Measurements from ENCODE around the gene PIEZO1.

The PIEZO1 gene

DNA sequence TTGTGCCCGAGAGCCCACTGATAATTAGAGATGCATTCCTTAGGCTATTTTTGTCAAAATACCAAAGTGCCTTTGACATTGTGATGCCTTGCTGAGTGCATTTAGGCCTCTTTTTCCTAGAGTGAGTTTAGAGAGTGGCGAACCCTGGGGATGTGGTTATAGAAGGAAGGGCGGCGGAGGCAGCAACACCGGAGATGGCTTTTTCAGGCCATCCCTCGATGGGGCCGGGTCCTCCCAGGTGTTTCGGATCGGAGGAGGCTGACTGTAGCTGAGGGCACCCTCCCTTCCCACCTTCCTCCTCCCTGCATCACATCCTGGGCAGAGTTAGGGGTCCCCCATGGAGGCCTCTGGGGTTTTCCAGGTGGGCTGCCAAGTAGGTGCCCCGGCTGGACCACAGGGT is 92.2 kb downstream of the PIEZO1 start:
- H3K27me3 Mint-ChIP-seq = peaks cover 9% of the 10 kb centered on the region
- no peaks in the 10 kb centered on the region for H3K9me3 Mint-ChIP-seq
- intact Hi-C loops (cut with micrococcal nuclease) = no loop called here
- peak overlapping the region; percentile 54 for H3K27ac Mint-ChIP-seq
- no peak overlapping the region for H3K4me3 Mint-ChIP-seq
- H3K4me1 Mint-ChIP-seq (ENCODE audit: low read depth) = peaks cover 89% of the 10 kb centered on the region
- H3K36me3 Mint-ChIP-seq (ENCODE audit: low read depth) = peaks cover 39% of the 10 kb centered on the region

DNA sequence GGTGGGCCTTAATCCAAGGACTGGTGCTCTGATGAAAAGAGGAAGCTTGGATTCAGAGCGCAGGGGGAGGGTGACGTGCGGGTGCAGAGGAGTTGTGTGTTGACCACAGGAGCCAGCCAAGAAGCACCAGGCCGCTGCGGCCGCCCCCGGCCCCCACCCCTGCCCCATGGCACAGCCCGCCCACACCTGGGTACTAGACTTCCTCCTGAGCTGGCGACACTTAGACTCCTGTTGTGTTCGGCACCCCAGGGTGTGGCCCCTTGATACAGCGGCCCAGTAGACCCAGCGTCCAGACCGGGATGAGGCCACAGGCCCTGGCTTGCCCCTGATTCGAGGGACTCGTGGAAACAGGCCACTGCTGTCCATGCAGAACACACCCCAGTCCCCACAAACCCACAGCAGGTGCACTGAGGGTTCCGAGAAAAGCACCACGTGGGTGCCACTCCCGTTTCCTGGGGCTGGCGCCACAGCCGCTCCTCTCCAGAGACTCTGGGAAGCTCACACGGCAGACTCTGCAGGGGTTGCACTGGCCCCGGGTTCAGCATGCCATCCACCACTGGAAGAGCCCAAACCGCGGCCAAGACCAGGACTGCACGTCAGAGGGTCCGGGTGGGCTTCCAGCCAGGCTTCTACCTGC is 93.0 kb downstream of the PIEZO1 start:
- Mint-ChIP-seq H3K4me1 (ENCODE audit: low read depth) (peaks cover 90% of the 10 kb centered on the region), H3K27me3 (peaks cover 9% of the 10 kb centered on the region), H3K9me3 (no peaks in the 10 kb centered on the region), H3K36me3 (ENCODE audit: low read depth) (peaks cover 31% of the 10 kb centered on the region), H3K4me3 (peak overlapping the region; percentile 17), H3K27ac (peak overlapping the region; percentile 54)
- intact Hi-C loops (cut with micrococcal nuclease) = no loop called here

DNA sequence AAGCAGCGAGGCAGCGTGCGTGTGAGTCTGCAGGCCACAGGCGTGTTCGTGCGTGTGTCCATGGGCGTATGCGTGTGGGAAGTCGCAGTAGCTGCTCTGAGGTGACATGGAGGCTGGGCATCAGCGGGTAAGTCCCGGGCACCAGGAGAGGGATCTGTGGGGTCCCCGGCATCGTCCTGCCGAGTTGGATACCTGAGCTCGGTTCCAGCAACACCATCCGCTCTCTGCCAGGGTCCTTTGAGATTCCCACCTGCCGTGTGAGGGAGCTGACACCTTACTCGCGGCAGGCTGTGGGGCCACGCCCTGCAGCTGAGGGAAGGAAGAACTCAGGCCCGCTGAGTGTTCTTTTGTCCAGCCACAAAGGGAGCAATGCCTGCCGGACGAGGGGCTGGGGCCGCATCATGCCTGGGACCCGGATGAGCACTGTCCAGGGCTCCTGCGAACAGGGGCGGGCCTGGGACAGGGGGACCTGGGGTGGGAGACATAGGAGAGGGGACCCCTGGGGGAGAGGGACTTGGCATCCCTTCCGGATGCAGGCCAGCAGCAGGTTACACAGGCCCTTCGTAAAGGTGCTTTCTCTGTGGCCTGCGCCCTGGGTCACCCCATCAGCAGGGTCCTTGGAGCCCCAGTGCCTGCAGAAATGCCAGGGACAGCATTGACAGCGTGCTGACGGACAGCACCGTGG is 93.7 kb downstream of the PIEZO1 start:
- H3K9me3 Mint-ChIP-seq = no peaks in the 10 kb centered on the region
- H3K4me3 Mint-ChIP-seq = peak overlapping the region; percentile 40
- H3K27ac Mint-ChIP-seq = peak overlapping the region; percentile 54
- peaks cover 24% of the 10 kb centered on the region for H3K36me3 Mint-ChIP-seq (ENCODE audit: low read depth)
- intact Hi-C loops (cut with micrococcal nuclease) = no loop called here
- peaks cover 95% of the 10 kb centered on the region for H3K4me1 Mint-ChIP-seq (ENCODE audit: low read depth)
- peaks cover 9% of the 10 kb centered on the region for H3K27me3 Mint-ChIP-seq

DNA sequence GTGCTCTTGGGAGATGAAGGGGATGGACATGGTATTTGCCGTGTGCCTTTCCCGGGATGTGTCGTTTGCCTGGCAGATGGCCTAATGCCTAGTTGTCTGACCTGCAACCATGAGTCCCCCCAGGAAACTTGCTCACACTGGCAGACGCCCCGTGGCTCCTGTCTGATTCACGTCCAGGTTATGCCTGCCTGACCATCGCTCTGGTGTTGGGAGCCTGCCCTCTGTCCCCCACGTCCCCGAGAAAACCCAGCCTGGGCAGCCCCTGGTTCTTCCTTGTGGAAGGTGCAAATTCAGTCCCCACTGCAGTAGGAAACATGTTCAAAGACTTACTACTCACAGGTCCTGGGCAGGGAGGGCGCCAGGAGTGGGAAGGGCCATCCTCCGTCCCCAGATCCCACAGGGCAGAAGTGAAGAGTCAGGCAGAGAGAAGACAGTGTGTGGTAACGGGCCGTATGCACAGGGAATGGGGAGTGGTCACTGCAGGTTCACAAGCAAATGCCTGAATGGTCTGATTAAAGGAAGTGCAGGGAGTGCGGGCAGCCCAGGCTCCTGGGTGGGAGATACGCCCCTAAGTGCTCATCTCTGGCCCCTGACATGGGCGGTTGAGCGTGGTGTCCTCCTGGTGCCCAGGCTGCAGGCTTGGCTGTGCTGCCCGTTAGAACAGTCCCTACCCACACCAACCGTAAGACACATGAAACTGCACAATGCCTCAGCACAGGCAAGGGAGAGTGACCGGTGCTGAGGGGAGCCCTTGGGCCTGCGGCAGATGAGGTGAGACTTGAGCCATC is 94.5 kb downstream of the PIEZO1 start:
- Mint-ChIP-seq H3K4me3 (peak overlapping the region; percentile 20), H3K9me3 (no peaks in the 10 kb centered on the region), H3K36me3 (ENCODE audit: low read depth) (peaks cover 16% of the 10 kb centered on the region), H3K27ac (peak overlapping the region; percentile 54), H3K4me1 (ENCODE audit: low read depth) (peaks cover 87% of the 10 kb centered on the region), H3K27me3 (peaks cover 9% of the 10 kb centered on the region)
- intact Hi-C loops (cut with micrococcal nuclease) = no loop called here

DNA sequence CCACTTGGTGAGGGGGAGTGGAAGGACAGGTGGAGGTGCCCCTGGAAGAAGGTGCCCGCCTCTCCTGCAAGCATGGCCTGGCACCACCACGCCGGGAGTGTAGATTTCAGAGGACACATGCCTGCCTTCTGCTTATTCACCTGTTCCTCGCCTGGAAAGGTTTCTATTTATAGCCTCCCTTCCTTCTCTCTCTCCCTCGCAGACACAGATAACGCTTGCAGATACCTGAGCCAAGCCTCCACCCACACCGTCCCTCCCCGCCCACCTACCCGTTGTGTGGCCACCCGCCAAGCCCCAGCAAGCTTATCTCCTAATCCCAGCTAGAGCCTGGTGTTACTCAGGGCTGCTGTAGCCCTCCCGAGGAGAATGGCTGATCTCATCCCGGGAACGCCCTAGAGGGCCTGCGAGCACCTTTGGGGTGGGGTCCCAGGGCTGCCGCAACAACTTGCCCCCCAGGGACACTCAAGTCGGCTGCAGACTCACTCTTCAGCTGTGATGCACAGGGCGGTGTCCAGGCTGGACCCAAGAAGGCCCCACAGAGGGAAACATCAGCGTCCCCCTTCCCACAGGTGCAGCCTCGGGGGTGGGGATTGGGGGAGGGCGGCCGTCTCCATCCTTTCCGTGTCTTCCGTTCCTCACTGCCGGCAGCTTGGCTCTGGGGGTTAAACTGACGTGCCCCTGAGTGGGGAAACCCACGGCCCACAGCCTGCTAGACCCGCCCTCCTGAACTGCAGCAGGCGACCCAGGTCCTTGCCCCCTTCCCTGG is 96.8 kb downstream of the PIEZO1 start:
- intact Hi-C loops (cut with micrococcal nuclease) = loop anchor here (5.0 to 10.0 kb wide), 2 partner anchors 36 to 53 kb away; partner anchors contain the start of genes CYBA and IL17C
- Mint-ChIP-seq H3K27me3 (peaks cover 7% of the 10 kb centered on the region), H3K36me3 (ENCODE audit: low read depth) (peaks cover 8% of the 10 kb centered on the region), H3K4me1 (ENCODE audit: low read depth) (peaks cover 82% of the 10 kb centered on the region), H3K27ac (peak overlapping the region; percentile 98), H3K9me3 (no peaks in the 10 kb centered on the region), H3K4me3 (no peak overlapping the region)

DNA sequence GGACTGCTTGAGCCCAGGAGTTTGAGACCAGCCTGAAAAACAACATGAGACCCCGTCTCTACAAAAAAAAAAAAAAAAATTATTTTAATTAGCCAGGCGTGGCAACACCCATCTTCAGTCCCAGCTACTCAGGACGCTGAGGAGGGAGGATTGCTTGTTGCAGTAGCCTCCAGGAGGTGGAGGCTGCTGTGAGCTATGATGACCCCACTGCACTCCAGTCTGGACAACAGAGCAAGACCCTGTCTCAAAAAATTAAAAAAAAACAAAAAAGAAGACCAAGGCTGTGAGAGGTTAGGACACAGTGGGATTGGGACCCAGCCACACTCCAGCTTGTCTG is 97.4 kb downstream of the PIEZO1 start:
- no peaks in the 10 kb centered on the region for H3K9me3 Mint-ChIP-seq
- intact Hi-C loops (cut with micrococcal nuclease) = loop anchor here (2.0 to 10.0 kb wide), 3 partner anchors 13 to 53 kb away; partner anchors contain the start of genes CYBA and IL17C
- peaks cover 7% of the 10 kb centered on the region for H3K27me3 Mint-ChIP-seq
- H3K36me3 Mint-ChIP-seq (ENCODE audit: low read depth) = peaks cover 8% of the 10 kb centered on the region
- no peak overlapping the region for H3K4me3 Mint-ChIP-seq
- H3K27ac Mint-ChIP-seq = peak overlapping the region; percentile 98
- peaks cover 82% of the 10 kb centered on the region for H3K4me1 Mint-ChIP-seq (ENCODE audit: low read depth)

DNA sequence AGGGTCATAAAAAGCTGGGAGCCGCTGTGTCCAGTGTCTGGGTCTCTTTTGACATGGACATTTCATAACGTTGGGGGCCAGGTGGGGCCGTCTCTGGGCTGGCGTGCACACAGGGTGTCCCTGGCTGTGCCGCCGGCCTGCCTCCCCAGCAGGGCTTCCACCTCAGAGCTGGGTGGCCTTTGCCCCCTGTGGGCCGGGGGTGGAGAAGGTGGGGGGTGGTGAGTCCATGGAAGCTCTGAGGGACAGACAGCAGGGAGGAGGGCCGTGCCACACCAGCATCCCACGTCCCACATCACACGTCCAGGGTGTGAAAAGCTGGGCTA is 97.8 kb downstream of the PIEZO1 start:
- H3K4me3 Mint-ChIP-seq = peak overlapping the region; percentile 86
- intact Hi-C loops (cut with micrococcal nuclease) = loop anchor here (2.0 to 10.0 kb wide), 3 partner anchors 14 to 52 kb away; partner anchors contain the start of genes CYBA and IL17C
- H3K9me3 Mint-ChIP-seq = no peaks in the 10 kb centered on the region
- peaks cover 7% of the 10 kb centered on the region for H3K27me3 Mint-ChIP-seq
- H3K27ac Mint-ChIP-seq = peak overlapping the region; percentile 98
- H3K36me3 Mint-ChIP-seq (ENCODE audit: low read depth) = peaks cover 8% of the 10 kb centered on the region
- peaks cover 82% of the 10 kb centered on the region for H3K4me1 Mint-ChIP-seq (ENCODE audit: low read depth)

DNA sequence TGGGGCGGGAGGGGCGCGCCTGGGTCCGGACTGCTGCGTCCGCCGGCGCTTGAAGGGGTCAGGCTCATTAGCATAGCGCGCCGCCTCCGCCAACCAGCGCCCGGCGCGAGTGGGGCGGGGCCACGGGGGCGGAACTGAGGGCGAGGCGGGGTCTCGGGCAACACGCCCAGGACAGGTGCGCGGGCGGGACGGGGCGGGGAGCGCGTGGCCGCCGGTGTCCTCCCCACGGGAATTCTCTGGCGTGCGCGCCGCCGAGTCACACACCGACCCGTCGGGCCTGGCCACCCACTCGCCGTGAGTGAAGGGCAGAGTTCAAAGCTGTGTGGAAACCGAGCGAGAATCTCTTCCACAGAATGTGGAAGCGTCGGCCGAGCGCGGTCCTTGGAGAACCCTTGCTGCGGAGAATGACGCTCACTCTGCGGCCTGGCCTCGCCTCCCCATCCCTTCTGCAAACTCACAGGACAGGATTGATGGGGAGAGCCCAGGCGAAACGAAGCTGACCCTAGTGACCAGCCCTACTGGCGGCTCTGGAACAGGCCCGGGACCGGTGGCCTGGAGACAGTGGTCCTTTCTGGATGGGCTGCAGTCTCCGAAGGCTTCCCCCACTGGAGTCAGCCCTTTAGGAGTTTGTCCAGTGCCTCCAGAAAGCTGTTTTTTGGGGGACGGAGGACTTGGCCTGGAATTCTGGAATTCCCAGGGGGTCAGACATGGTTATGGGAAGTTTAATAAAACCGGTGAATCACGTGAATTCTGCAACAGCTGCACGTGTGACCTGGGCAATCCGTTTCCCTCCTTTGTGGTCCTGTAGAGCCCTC is 98.4 kb downstream of the PIEZO1 start, which contains the start of gene SNAI3:
Gene SNAI3, minus strand, starts transcription at position 69 of the 815 bp plus-strand sequence. CDS start 101 bp downstream, outside the sequence.
- H3K4me3 Mint-ChIP-seq = peak within 1 kb of the TSS; percentile 86
- intact Hi-C loops (cut with micrococcal nuclease) = loop anchor here (2.0 to 10.0 kb wide), 3 partner anchors 14 to 52 kb away; partner anchors contain the start of genes CYBA and IL17C
- peaks cover 11% of the 10 kb centered on the region for H3K36me3 Mint-ChIP-seq (ENCODE audit: low read depth)
- H3K9me3 Mint-ChIP-seq = no peaks in the 10 kb centered on the region
- H3K27me3 Mint-ChIP-seq = peaks cover 7% of the 10 kb centered on the region
- H3K27ac Mint-ChIP-seq = peak within 1 kb of the TSS; percentile 98
- H3K4me1 Mint-ChIP-seq (ENCODE audit: low read depth) = peaks cover 82% of the 10 kb centered on the region

DNA sequence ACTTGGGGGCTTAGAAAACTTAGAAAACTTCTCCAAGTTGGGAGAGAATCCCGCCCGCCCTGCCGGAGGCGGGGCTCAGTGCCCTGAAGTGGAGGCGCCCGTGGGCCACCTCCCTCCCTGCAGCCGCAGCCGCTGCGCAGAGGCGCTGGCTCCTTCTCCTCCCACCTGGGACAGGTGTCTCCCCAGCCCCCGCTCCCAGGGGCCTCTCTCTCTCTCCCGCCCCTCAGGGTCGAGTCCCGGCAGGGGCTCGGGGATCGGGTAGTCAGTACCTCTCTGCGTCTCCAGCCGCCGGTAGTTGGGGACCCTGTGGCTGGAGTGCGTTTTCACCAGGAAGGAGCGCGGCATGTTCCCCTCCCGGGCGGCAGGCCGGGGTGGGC is 99.0 kb downstream of the PIEZO1 start:
- Mint-ChIP-seq H3K36me3 (ENCODE audit: low read depth) (peaks cover 17% of the 10 kb centered on the region), H3K27ac (peak overlapping the region; percentile 98), H3K27me3 (peaks cover 7% of the 10 kb centered on the region), H3K9me3 (no peaks in the 10 kb centered on the region), H3K4me1 (ENCODE audit: low read depth) (peaks cover 82% of the 10 kb centered on the region), H3K4me3 (peak overlapping the region; percentile 86)
- intact Hi-C loops (cut with micrococcal nuclease) = loop anchor here (2.0 to 10.0 kb wide), 3 partner anchors 15 to 51 kb away; partner anchors contain the start of genes CYBA and IL17C

DNA sequence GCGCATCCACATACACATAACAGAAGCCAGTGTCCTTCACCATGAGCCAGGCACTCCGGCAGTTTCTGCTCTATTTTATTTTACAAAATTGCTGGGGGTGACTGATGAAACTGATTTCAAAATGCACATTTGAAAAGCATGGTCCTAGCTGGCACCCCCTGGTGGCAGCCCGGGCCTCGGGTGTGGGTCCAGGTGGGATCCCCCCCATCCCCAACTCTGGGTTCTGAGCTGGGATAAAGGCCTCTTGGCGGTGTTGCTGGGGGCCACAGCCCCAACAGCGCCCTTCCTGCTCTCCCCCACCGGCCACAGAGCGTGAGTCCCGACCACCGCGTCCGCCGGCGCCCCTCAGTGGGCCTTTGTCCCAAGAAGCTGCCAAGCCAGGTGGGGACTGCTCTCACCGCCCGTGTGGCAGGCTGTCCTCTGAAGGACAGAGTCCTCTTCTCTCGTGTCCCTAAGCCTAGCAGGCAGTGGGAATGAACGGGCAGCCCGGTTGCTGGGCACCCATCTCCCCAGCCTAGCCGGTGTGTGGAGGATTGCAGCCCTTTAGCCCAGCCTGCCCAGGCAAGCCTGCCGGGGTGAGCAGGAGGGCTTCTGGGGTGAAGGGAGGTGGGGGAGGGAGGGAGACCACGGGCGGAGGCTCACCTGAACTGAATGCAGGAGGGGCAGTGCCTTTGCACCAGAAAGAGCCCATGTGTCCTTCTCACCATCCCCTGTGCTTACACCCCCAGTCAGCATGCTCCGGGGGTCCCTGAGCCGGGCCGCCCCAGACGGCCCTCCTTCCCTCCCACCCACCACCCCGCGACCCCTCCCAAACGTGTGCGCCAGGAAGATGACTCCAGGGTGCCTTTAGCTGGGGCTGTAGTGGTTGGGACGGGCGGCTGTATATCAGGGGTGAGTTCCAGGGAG is 99.6 kb downstream of the PIEZO1 start:
- Mint-ChIP-seq H3K27me3 (peaks cover 7% of the 10 kb centered on the region), H3K27ac (peak overlapping the region; percentile 98), H3K4me3 (peak overlapping the region; percentile 86), H3K4me1 (ENCODE audit: low read depth) (peaks cover 82% of the 10 kb centered on the region), H3K9me3 (no peaks in the 10 kb centered on the region), H3K36me3 (ENCODE audit: low read depth) (peaks cover 23% of the 10 kb centered on the region)
- intact Hi-C loops (cut with micrococcal nuclease) = loop anchor here (2.0 to 10.0 kb wide), 3 partner anchors 15 to 51 kb away; partner anchors contain the start of genes CYBA and IL17C

DNA sequence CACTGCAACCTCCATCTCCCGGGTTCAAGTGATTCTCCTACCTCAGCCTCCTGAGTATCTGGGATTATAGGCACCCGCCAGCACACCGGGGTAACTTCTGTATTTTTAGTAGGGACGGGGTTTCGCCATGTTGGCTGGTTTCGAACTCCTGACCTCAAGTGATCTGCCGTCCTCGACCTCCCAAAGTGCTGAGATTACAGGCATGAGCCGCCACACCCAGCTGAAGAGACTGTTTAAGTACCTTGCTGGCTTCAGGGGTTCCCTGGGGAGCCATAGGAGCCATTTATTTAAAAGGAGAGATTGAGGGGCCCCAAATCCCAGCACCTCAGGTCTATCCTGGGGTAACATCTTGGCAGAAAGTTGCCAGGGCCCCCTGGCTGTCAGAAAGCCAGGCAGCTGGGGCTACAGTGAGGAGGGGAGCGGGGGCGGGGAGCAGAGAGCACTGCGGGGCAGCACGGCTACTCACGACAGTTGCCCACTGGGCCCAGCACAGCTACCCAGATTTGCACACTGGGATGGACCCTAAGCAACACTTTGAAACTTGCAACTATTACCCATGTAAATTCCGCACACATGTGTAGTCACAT is 100.4 kb downstream of the PIEZO1 start:
- peak overlapping the region; percentile 98 for H3K27ac Mint-ChIP-seq
- peaks cover 31% of the 10 kb centered on the region for H3K36me3 Mint-ChIP-seq (ENCODE audit: low read depth)
- H3K4me3 Mint-ChIP-seq = peak overlapping the region; percentile 86
- intact Hi-C loops (cut with micrococcal nuclease) = loop anchor here (5.0 to 10.0 kb wide), 2 partner anchors 32 to 50 kb away; partner anchors contain the start of genes CYBA and IL17C
- H3K9me3 Mint-ChIP-seq = no peaks in the 10 kb centered on the region
- peaks cover 7% of the 10 kb centered on the region for H3K27me3 Mint-ChIP-seq
- H3K4me1 Mint-ChIP-seq (ENCODE audit: low read depth) = peaks cover 75% of the 10 kb centered on the region

Measured in dendritic cell treated with granulocyte-macrophage colony-stimulating factor and Interleukin-4, amounts not matched to agents 40 ng/mL and 50 ng/mL, for 4 days (primary cell).